Lung (tissue), 12 donors: ENCODE measurements around the gene ANKRD17. TPM values are rescaled to one million over a fixed set of nuclear protein-coding genes. Genes with fewer than 3 reads are reported as not detected.

Experiments used
- ATAC-seq: fragments of 200-7000 bp; cut with Tn5 transposase; one replicate; pipeline ENCODE4 v1.9.1; 2020; ENCODE audit warnings: moderate number of reproducible peaks; ENCODE audit not compliant: insufficient read depth, low FRiP score
- DNase-seq, 3 donors: peaks; one replicate each; pipeline ENCODE4 v3.0.0-alpha.2; 2013 to 2017
- H3K27ac ChIP-seq, 2 donors: one replicate each; pipeline ENCODE4 v1.5.1; 2013; ENCODE audit warnings: mild to moderate bottlenecking in 2 of 2, moderate library complexity in 2 of 2, control low read depth in 1 of 2, inconsistent platforms in 1 of 2, low read depth in 1 of 2, low read length in 1 of 2
- H3K27me3 ChIP-seq, 3 donors: one replicate each; pipeline ENCODE4 v1.5.1; 2013; ENCODE audit warnings: low read length in 2 of 3; ENCODE audit not compliant: control insufficient read depth in 3 of 3, insufficient read depth in 3 of 3
- H3K36me3 ChIP-seq, 4 donors: one replicate each; pipeline ENCODE4 v1.5.1; 2013; ENCODE audit warnings: low read length in 4 of 4, mild to moderate bottlenecking in 1 of 4, moderate library complexity in 1 of 4; ENCODE audit not compliant: control insufficient read depth in 4 of 4, insufficient read depth in 4 of 4
- H3K4me1 ChIP-seq, 5 donors: one replicate each; pipeline ENCODE4 v1.5.1; 2013; ENCODE audit warnings: low read length in 5 of 5, mild to moderate bottlenecking in 2 of 5, moderate library complexity in 1 of 5; ENCODE audit not compliant: control insufficient read depth in 5 of 5, insufficient read depth in 5 of 5
- H3K4me3 ChIP-seq: one replicate; pipeline ENCODE4 v1.5.1; 2013; ENCODE audit warnings: mild to moderate bottlenecking, control low read depth, moderate library complexity
- H3K9ac ChIP-seq, 2 donors: one replicate each; pipeline ENCODE4 v1.5.1; 2013; ENCODE audit warnings: low read length in 2 of 2, control low read depth in 1 of 2; ENCODE audit not compliant: insufficient read depth in 1 of 2
- H3K9me3 ChIP-seq, 4 donors: one replicate each; pipeline ENCODE4 v1.5.1; 2013; ENCODE audit warnings: low read length in 3 of 4, mild to moderate bottlenecking in 1 of 4, moderate library complexity in 1 of 4; ENCODE audit not compliant: control insufficient read depth in 4 of 4, insufficient read depth in 3 of 4
- CTCF ChIP-seq: IDR thresholded peaks from 2 replicates; pipeline ENCODE4 v1.5.1; 2012; ENCODE audit warnings: mild to moderate bottlenecking; ENCODE audit errors: control extremely low read depth, extremely low read depth
- WGBS, 2 donors: extraction: QIAGEN DNeasy Blood & Tissue Kit; methylation state at CpG; one replicate each; pipeline ENCODE4 v1.1.7; 2013; 5-methylcytosine and 5-hydroxymethylcytosine counted together
- polyA plus RNA-seq, 2 donors: library from polyadenylated mRNA; stranded (reverse); fragments of 200-250 nt; gene quantifications; one replicate each; pipeline ENCODE4 v1.2.1, GENCODE V29; 2013
- total RNA-seq, 2 donors: library from RNA; depleted of rRNA in 1 of 2; stranded (reverse); fragments of >200 nt in 1 of 2; gene quantifications; one replicate each; pipeline ENCODE4 v1.2.1, GENCODE V29; 2014 to 2021
- donor health status: control.
- donor health status: control.
- donor health status: Bipolar disorder and iron deficiency.
- donor health status: healthy.
- donor health status: DM: yes; HTN: yes; CAD: no.

ANKRD17 gene
- total and polyA plus RNA-seq, 4 donors = 7.8 to 74.4 (median 31.7) TPM

GRCh38 chr4:73099143-73099542 lies 159.5 kb downstream of the ANKRD17 start:
- no peak overlapping the region for H3K27ac ChIP-seq
- ATAC-seq (no peak), DNase-seq (no peak)
- no peak for TF ChIP-seq CTCF
- H3K27me3 ChIP-seq = no peaks in the 10 kb centered on the region
- peaks cover 25 to 44% (median 27%) of the 10 kb centered on the region in 4 donors for H3K36me3 ChIP-seq
- H3K9ac ChIP-seq = no peak overlapping the region
- H3K4me1 ChIP-seq = peaks cover 0 to 4% (median 0%) of the 10 kb centered on the region in 5 donors
- H3K4me3 ChIP-seq = no peak overlapping the region
- no peaks in the 10 kb centered on the region for H3K9me3 ChIP-seq
- 86 to 94% methylated on average over 7 of the region's 7 CpGs for WGBS, 2 donors

- H3K27ac ChIP-seq = no peak overlapping the region
- H3K4me1 ChIP-seq = peaks cover 0 to 4% (median 0%) of the 10 kb centered on the region in 5 donors
- H3K9ac ChIP-seq = no peak overlapping the region
- H3K4me3 ChIP-seq = no peak overlapping the region
- no peaks in the 10 kb centered on the region for H3K27me3 ChIP-seq
- no peak for DNase-seq
- 74 to 80% methylated on average over 7 of the region's 7 CpGs for WGBS, 2 donors
- no peak for TF ChIP-seq CTCF
- ATAC-seq = no peak
- H3K9me3 ChIP-seq = no peaks in the 10 kb centered on the region
- peaks cover 24 to 39% (median 26%) of the 10 kb centered on the region in 4 donors for H3K36me3 ChIP-seq
These were observed 159.9 kb downstream of the ANKRD17 start for GRCh38 chr4:73098713-73099112.

- no peak for ATAC-seq
These were observed 160.6 kb downstream of the ANKRD17 start for GRCh38 chr4:73098016-73098415.

More at GRCh38 chr4:73098016-73098415, 160.6 kb downstream of the ANKRD17 start:
- H3K36me3 ChIP-seq = peaks cover 23 to 37% (median 26%) of the 10 kb centered on the region in 4 donors
- peaks cover 0 to 4% (median 0%) of the 10 kb centered on the region in 5 donors for H3K4me1 ChIP-seq
- no peak overlapping the region for H3K4me3 ChIP-seq
- DNase-seq = no peak
- H3K9ac ChIP-seq = no peak overlapping the region
- no peak overlapping the region for H3K27ac ChIP-seq
- no peaks in the 10 kb centered on the region for H3K9me3 ChIP-seq
- no peak for TF ChIP-seq CTCF
- 85 to 95% methylated on average over 4 of the region's 4 CpGs for whole genome bisulfite sequencing, 2 donors
- no peaks in the 10 kb centered on the region for H3K27me3 ChIP-seq
